Activated naive CD4-positive, alpha-beta T cell treated with anti-CD3 and anti-CD28 coated beads, Interleukin-2, amount 50 U/mL, for 24 hours (primary cell): Measurements from ENCODE around the gene TMEM266.

ENCODE experiments used
- H3K27ac Mint-ChIP-seq: one replicate; pipeline ENCODE4 v1.8.0; 2021; ENCODE audit warnings: mild to moderate bottlenecking, mixed read lengths
- H3K27me3 Mint-ChIP-seq: one replicate; pipeline ENCODE4 v1.8.0; 2021; ENCODE audit warnings: mixed read lengths
- H3K36me3 Mint-ChIP-seq: one replicate; pipeline ENCODE4 v1.8.0; 2021; ENCODE audit warnings: mixed read lengths
- H3K4me1 Mint-ChIP-seq: one replicate; pipeline ENCODE4 v1.8.0; 2021; ENCODE audit warnings: mixed read lengths
- H3K4me3 Mint-ChIP-seq: one replicate; pipeline ENCODE4 v1.8.0; 2021; ENCODE audit warnings: mild to moderate bottlenecking, mixed read lengths
- H3K9me3 Mint-ChIP-seq: one replicate; pipeline ENCODE4 v1.8.0; 2021; ENCODE audit warnings: mixed read lengths

TMEM266 gene

DNA sequence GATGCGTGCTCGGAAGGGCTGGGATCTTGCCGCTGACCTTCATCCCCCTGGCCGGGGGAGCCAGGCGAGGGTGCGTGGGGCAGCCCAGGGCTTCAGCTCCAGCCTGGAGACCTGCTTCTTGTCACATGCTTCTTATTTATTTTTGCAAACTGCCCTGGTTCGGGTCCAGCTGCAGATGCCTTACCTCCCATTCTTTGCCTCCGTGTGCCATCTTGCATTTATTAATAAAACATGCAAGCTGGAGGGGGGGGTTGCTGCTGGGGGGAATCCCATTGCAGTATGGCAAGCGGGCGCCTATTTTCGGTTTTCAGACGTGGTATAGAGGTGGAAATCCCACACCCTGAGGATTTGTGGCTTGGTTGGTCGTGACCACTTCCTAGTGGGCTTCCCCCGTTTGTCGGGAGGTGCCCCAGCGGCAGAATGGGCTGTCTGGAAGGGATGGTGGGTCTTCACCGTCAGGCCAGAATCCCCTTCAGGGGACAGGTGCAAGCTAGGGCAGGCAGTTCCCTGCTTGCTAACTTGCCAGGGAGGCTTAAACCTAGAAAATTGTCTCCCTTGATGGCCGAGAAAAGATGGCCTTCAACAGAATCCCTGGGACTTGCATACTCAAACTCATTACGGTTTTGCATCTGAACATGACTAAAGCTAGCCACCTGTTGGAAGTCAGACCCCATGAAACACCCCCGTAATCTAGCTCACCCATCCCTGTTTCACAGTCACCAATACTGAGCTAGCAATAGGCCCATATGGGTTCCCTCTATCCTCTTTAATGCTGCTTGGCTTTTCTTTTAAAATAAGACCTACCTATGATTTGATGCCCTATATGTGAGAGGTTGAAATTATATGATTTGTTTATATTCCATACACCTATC is 569 bp downstream of the TMEM266 start:
- no peaks in the 10 kb centered on the region for H3K9me3 Mint-ChIP-seq

DNA sequence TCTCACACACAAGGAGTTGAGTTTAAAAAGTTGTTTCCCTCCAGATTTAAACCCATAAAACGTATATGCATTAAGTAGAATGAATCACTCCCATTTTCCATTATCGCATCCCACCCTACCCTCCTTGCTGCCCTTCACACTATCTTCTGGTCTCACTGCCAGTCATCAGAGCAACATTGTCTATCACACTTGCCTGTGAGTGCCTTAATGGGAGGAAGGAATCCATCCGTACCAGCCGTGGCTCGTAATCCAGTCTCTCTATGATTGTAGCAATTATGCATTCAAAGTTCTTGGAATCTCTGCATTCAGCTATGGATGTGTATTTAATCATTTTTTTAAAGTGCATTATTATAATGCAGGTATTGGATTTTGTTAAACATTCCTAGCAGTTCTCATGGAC is 1.9 kb downstream of the TMEM266 start:
- Mint-ChIP-seq H3K27ac (no peak overlapping the region), H3K36me3 (no peaks in the 10 kb centered on the region), H3K4me1 (peaks cover 45% of the 10 kb centered on the region), H3K27me3 (peaks cover 43% of the 10 kb centered on the region), H3K4me3 (no peak overlapping the region), H3K9me3 (no peaks in the 10 kb centered on the region)

More for the DNA sequence above, 569 bp downstream of the TMEM266 start:
- no peaks in the 10 kb centered on the region for H3K36me3 Mint-ChIP-seq
- H3K4me1 Mint-ChIP-seq: peaks cover 42% of the 10 kb centered on the region
- H3K4me3 Mint-ChIP-seq: peak overlapping the region; percentile 83
- H3K27ac Mint-ChIP-seq: no peak overlapping the region
- peaks cover 43% of the 10 kb centered on the region for H3K27me3 Mint-ChIP-seq

DNA sequence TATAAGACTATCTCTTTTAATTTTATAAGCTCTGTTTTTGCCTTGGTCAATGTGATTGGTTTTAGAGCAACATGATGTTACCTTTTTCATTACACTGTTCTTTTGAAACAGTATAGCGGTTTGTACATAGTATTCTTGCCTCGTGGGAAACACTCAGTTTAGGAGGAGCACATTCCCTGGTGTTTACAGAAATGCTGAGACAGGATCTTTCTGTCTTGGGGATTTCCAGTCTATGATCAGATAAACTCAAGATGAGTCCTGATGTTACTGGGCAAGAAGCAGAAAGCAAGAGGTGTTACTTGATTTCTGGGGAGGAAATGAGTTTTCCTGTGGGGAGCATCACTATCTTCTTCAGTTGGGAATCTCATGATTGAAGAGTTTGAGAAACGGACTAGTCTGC is 2.5 kb downstream of the TMEM266 start:
- Mint-ChIP-seq H3K4me3 (no peak overlapping the region), H3K9me3 (no peaks in the 10 kb centered on the region), H3K27ac (no peak overlapping the region), H3K27me3 (peaks cover 43% of the 10 kb centered on the region), H3K36me3 (no peaks in the 10 kb centered on the region), H3K4me1 (peaks cover 39% of the 10 kb centered on the region)

DNA sequence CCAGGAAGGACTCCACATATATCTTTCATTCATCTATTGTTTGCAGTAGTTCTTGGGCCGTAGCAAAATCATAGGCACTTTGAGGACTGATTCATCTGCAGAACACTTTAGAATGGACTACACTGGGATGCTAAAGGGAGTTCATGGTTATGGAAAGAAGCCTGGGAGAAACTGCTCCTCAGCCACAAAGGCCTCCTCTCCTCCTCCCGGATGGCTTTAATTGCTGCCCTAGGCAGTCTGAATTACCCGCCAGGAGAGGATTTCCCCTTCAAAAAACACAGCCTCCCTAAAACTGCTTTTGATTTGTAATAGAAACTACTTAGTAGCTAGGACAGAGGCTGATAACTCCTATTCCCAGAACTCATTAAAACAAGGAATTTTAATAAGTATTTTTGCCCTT is 4.6 kb downstream of the TMEM266 start:
- no peak overlapping the region for H3K4me3 Mint-ChIP-seq
- no peak overlapping the region for H3K27ac Mint-ChIP-seq
- no peaks in the 10 kb centered on the region for H3K9me3 Mint-ChIP-seq
- peaks cover 24% of the 10 kb centered on the region for H3K4me1 Mint-ChIP-seq
- H3K36me3 Mint-ChIP-seq: no peaks in the 10 kb centered on the region
- peaks cover 34% of the 10 kb centered on the region for H3K27me3 Mint-ChIP-seq

DNA sequence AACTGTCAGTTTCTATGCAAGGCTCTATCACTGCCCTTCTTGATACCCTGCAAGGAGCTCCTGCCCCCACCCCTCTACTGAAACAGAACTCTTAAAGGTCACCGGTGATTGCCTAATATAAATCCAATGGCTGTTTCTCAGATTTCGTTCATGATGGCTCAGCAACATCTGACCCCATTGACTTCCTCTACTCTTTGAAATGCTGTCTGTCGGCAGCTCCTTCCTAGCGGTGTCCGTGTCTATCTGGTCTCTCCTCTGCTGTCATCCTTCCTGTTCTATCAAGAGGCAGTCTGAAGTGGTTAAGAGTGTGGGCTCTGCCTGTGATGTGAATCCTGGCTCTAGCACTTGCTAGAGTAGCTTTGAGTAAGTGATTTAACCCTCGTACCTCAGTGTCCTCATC is 5.5 kb downstream of the TMEM266 start:
- no peak overlapping the region for H3K27ac Mint-ChIP-seq
- H3K9me3 Mint-ChIP-seq: no peaks in the 10 kb centered on the region
- H3K27me3 Mint-ChIP-seq: peaks cover 31% of the 10 kb centered on the region
- H3K36me3 Mint-ChIP-seq: no peaks in the 10 kb centered on the region
- H3K4me3 Mint-ChIP-seq: no peak overlapping the region
- peaks cover 22% of the 10 kb centered on the region for H3K4me1 Mint-ChIP-seq

DNA sequence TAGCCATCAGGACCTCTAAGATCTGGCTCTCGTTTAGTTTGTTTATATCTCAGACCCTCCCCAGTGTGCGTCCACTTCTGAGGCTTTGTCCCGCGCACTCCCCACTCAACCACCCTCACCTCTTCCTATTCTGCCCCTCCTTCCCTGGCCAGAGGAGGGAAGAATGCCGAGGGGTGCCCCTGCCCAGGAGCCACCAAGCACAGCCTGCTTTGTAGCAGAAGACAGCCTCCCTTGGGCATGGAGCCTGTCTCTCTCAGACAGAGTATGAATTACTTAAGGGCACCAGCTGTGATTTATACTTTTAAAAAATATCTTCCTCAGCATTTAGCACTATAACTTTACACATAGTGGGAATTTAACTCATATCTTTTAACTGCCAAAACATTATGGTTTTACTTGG is 6.0 kb downstream of the TMEM266 start:
- peaks cover 31% of the 10 kb centered on the region for H3K27me3 Mint-ChIP-seq
- H3K9me3 Mint-ChIP-seq: no peaks in the 10 kb centered on the region

DNA sequence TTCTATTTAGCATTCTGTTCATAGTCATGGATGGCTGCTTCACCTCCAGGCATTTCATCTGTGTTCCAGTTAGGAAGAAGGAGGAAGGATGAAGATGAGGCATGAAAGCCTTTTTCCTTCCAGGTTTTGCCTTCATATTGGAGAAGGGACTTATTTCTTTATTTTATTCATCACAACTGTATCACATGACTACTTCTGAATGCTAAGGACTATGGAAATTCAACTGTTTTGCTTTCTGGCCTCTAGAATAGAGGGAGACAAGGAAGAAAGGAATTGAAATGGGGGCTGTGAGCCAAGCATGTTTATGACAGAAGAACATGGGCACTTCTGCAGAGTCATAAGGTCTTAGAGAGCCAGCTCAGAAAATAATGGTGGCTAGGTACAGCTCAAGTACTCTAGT is 10.4 kb downstream of the TMEM266 start:
- H3K27me3 Mint-ChIP-seq: peaks cover 4% of the 10 kb centered on the region
- H3K4me3 Mint-ChIP-seq: no peak overlapping the region
- H3K27ac Mint-ChIP-seq: no peak overlapping the region

More for the DNA sequence above, 6.0 kb downstream of the TMEM266 start:
- no peak overlapping the region for H3K27ac Mint-ChIP-seq
- H3K4me1 Mint-ChIP-seq: peaks cover 16% of the 10 kb centered on the region
- H3K4me3 Mint-ChIP-seq: no peak overlapping the region
- no peaks in the 10 kb centered on the region for H3K36me3 Mint-ChIP-seq

DNA sequence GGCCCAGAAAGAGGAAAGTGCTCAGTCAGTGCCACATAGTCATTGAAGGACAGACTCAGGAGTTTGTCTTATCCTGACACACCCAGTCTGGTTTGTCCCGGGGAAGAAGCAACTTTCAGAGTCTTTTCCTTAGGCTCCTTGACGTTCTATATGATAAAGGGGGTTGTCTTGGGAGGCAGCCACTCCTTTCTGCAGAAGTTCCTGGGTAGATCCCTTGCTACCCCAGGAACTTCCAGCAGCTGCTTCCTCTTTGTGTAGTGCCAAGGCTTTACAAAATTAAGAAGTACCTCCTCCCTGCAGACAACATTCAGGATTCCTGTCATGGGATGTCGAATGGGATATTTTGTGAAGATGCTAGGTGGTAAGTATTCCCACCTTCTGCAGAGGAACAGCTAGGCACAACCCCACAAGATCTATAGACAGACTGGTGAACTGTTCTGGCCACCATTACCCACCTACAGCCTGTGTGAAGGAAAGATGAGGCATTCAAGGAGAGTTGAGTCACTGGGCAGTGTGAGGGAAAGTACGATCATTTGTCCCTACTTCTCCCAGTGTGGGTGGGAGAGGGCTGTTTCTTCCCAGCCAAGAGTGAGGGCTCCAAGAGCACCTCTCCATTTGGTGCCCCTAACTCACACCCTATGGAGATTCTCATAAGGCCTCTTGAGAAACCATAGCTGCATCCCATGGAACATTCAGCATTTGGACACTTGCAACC is 11.3 kb downstream of the TMEM266 start:
- Mint-ChIP-seq H3K27ac (no peak overlapping the region), H3K9me3 (no peaks in the 10 kb centered on the region), H3K4me3 (no peak overlapping the region), H3K27me3 (no peaks in the 10 kb centered on the region), H3K4me1 (no peaks in the 10 kb centered on the region), H3K36me3 (no peaks in the 10 kb centered on the region)

More for the DNA sequence above, 10.4 kb downstream of the TMEM266 start:
- H3K9me3 Mint-ChIP-seq: no peaks in the 10 kb centered on the region
- H3K36me3 Mint-ChIP-seq: no peaks in the 10 kb centered on the region
- peaks cover 8% of the 10 kb centered on the region for H3K4me1 Mint-ChIP-seq

DNA sequence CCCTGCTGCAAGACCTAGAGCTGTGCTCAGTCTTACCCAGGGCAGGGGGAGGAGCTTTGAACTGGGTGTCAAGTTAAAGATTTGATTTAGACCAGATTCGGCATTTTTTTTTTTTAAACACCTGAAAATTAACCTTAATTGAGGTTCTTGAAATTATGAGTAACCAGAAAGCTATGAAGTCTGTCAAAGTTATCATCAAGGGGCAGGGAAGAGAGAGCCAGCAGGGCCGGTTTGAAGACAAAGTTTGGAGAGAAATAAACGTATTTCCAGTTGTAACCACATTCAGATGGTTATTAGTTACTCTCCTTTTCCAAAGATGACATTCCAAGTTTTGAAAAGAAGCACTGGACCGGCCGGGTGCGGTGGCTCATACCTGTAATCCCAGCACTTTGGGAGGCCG is 12.0 kb downstream of the TMEM266 start:
- Mint-ChIP-seq H3K27ac (no peak overlapping the region), H3K4me1 (no peaks in the 10 kb centered on the region), H3K4me3 (no peak overlapping the region), H3K27me3 (no peaks in the 10 kb centered on the region), H3K9me3 (no peaks in the 10 kb centered on the region), H3K36me3 (no peaks in the 10 kb centered on the region)

DNA sequence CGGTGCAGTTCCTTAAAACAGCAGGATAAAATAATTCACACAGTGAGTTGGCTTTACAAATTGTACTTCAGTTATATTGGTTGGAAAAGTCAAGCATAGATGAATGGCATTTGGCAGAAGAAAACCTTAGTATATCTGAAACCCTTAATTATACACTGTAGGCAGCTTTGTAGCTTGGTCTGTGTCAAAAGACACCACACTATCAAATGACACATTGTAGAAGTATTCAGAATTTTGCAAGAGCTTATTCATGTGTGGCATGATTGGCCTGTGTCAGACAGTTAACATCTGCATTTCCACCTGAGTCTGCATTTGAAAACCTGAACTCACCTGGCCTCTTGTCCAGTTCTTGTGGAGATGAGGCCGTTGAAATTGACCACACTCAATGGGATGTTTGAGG is 13.8 kb downstream of the TMEM266 start:
- H3K27ac Mint-ChIP-seq: no peak overlapping the region
- no peaks in the 10 kb centered on the region for H3K9me3 Mint-ChIP-seq
- H3K4me3 Mint-ChIP-seq: no peak overlapping the region
- H3K36me3 Mint-ChIP-seq: no peaks in the 10 kb centered on the region
- H3K27me3 Mint-ChIP-seq: no peaks in the 10 kb centered on the region
- H3K4me1 Mint-ChIP-seq: no peaks in the 10 kb centered on the region

DNA sequence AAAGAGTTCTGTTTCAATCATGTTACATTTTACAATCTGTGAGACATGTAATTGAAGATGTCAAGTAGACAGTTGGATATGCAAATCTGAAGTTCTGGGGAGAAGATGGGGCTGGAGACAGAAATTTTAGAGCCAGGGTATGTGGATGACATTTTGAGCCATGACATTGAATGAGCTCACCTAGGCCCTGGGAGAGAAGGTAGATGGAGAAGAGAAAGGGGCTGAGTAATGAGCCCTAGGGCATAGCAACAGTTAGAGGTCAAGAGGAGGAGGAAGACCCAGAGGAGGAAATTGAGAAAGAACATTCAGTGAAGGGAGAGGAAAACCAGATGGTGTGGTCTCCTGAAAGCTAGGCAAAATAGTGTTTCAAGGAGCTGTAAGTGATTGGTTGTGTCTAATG is 15.3 kb downstream of the TMEM266 start:
- no peak overlapping the region for H3K4me3 Mint-ChIP-seq
- H3K27ac Mint-ChIP-seq: no peak overlapping the region
- no peaks in the 10 kb centered on the region for H3K9me3 Mint-ChIP-seq
- no peaks in the 10 kb centered on the region for H3K36me3 Mint-ChIP-seq
- no peaks in the 10 kb centered on the region for H3K4me1 Mint-ChIP-seq
- H3K27me3 Mint-ChIP-seq: no peaks in the 10 kb centered on the region

DNA sequence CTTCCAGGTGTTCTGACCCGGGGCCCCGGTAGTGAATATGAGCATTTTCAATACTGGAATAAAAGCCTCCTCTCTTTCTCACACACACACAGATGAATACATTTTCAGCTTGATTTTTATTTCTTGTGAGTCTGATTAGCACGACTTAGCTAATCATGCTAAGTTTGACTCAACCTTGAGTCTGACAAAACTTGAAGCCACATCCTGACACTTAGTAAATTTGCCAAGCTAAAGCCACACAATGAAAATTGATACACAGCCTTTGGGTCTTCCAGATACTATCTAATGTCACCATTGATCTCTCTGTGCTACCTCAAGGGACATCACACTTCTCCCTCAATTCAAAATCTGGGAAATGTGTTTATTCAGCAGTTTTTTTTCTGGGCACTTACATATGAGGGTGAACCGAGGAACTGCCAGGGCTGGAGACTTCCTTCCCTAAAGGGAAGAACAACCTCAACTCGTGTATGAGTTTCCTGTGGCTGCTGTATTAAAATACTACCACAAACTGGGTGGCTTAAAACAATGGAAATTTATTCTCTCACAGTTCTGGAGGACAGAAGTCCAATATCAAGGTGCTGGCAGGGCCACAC is 18.6 kb downstream of the TMEM266 start:
- no peak overlapping the region for H3K27ac Mint-ChIP-seq
- H3K4me3 Mint-ChIP-seq: no peak overlapping the region
- H3K9me3 Mint-ChIP-seq: no peaks in the 10 kb centered on the region
- no peaks in the 10 kb centered on the region for H3K36me3 Mint-ChIP-seq
- H3K4me1 Mint-ChIP-seq: no peaks in the 10 kb centered on the region
- peaks cover 2% of the 10 kb centered on the region for H3K27me3 Mint-ChIP-seq

DNA sequence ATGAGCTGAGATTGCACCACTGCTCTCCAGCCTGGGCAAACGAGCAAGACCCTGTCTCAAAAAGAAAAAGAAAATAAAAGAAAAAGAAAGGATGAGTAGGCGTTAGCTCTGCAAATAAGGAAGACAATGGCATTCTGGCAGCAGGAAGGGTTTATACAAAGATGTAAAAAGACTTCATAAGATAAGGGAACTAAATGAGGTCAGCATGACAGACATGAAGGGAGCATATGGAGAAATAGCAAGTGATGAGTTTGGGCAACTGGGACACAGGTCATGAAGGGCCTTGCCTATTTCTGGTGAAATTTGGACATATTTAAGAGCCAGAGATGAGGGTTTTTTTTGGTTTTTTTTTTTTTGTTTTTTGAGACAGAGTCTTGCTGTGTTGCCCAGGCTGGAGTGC is 24.5 kb downstream of the TMEM266 start:
- H3K36me3 Mint-ChIP-seq: no peaks in the 10 kb centered on the region
- H3K4me1 Mint-ChIP-seq: no peaks in the 10 kb centered on the region
- peaks cover 7% of the 10 kb centered on the region for H3K27me3 Mint-ChIP-seq
- no peak overlapping the region for H3K27ac Mint-ChIP-seq
- no peaks in the 10 kb centered on the region for H3K9me3 Mint-ChIP-seq
- no peak overlapping the region for H3K4me3 Mint-ChIP-seq

DNA sequence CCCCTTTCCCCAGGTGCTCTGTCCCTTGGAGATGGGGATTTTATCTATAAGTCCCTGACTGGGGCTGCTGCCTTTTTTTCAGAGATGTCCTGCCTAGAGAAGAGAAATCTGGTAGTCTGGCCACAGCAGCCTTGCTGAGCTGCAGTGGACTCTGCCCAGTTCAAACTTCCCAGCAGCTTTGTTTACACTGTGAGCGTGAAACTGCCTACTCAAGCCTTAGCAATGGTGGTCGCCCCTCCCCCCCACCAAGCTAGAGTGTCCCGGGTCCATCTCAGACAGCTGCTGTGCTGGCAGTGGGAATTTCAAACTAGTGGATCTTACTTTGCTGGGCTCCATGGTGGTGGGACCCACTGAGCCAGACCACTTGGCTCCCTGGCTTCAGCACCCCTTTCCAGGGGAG is 38.9 kb downstream of the TMEM266 start:
- Mint-ChIP-seq H3K9me3 (no peaks in the 10 kb centered on the region), H3K27ac (no peak overlapping the region), H3K4me1 (no peaks in the 10 kb centered on the region), H3K4me3 (no peak overlapping the region), H3K36me3 (no peaks in the 10 kb centered on the region), H3K27me3 (peaks cover 28% of the 10 kb centered on the region)

DNA sequence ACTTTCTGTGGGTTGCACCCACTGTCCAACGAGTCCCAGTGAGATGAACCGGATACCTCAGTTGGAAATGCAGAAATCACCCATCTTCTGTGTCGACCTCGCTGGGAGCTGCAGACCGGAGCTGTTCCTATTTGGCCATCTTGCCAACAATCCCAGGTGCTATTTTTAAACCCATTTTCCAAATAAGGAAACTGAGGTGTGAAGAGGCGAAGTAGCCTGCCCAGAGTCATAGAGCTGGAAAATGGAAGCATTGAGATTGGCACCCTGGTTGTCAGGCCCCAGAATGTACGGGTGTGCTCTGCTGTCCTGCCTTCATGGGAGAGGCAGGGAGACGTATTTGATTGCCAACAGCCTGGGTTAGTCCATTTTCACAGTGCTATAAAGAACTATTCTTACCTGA is 39.6 kb downstream of the TMEM266 start:
- H3K27ac Mint-ChIP-seq: no peak overlapping the region
- no peak overlapping the region for H3K4me3 Mint-ChIP-seq
- H3K27me3 Mint-ChIP-seq: peaks cover 25% of the 10 kb centered on the region
- H3K9me3 Mint-ChIP-seq: no peaks in the 10 kb centered on the region
- H3K4me1 Mint-ChIP-seq: no peaks in the 10 kb centered on the region
- no peaks in the 10 kb centered on the region for H3K36me3 Mint-ChIP-seq

DNA sequence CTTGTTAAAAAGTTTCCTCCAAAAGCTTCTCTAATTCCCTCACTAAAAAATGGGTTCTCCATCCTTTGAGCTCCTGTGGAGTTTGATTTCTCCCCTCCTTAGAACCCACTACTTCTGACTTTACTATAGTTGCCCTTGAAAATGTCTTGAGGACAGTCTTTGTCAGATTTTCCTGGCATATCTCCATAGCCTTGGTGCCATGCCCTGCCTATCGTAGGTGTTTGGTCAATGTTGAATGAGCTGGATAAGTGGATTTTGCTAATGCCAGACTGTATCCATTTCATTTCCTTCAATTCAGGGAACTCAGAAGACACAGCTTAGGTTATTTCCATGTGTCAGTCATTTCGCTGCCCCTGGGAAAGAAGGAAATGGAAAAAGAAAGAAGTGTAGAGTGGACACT is 40.6 kb downstream of the TMEM266 start:
- peaks cover 25% of the 10 kb centered on the region for H3K27me3 Mint-ChIP-seq
- H3K4me3 Mint-ChIP-seq: no peak overlapping the region
- no peak overlapping the region for H3K27ac Mint-ChIP-seq
- H3K4me1 Mint-ChIP-seq: no peaks in the 10 kb centered on the region
- H3K9me3 Mint-ChIP-seq: no peaks in the 10 kb centered on the region
- no peaks in the 10 kb centered on the region for H3K36me3 Mint-ChIP-seq
